Type B pancreatic cell (in vitro differentiated cells): ENCODE measurements around the gene SRXN1. TPM values are rescaled to one million over a fixed set of nuclear protein-coding genes. Genes with fewer than 3 reads are reported as not detected.
A peak's percentile ranks its signal among the peaks of the same experiment; 100 is the strongest.
"Not testable (repeated sequence)": the region's sequence is repeated elsewhere in the genome, so short reads cannot be mapped to it uniquely, and the experiment has no call there.

Experiments
- DNase-seq: peaks from one replicate; pipeline ENCODE4 v3.0.0; 2021; ENCODE audit warnings: mixed read lengths; ENCODE audit not compliant: unreplicated experiment; ENCODE audit errors: extremely low spot score
- H3K27ac Mint-ChIP-seq: 2 replicates; pipeline ENCODE4 v1.8.0; 2021; ENCODE audit warnings: mild to moderate bottlenecking, mixed read lengths
- H3K27me3 Mint-ChIP-seq: 2 replicates; pipeline ENCODE4 v1.8.0; 2021; ENCODE audit warnings: mixed read lengths
- H3K36me3 Mint-ChIP-seq: 2 replicates; pipeline ENCODE4 v1.8.0; 2021; ENCODE audit warnings: mixed read lengths
- H3K4me1 Mint-ChIP-seq: one replicate; pipeline ENCODE4 v1.8.0; 2021; ENCODE audit warnings: mixed read lengths; ENCODE audit not compliant: unreplicated experiment
- H3K4me3 Mint-ChIP-seq: 2 replicates; pipeline ENCODE4 v1.8.0; 2021; ENCODE audit warnings: mild to moderate bottlenecking, mixed read lengths
- H3K9me3 Mint-ChIP-seq: 2 replicates; pipeline ENCODE4 v1.8.0; 2021; ENCODE audit warnings: mixed read lengths
- CTCF ChIP-seq: fragments of 200-600 bp; sonication (generic); conservative IDR thresholded peaks from 2 replicates; pipeline ENCODE4 v1.5.0; 2021; ENCODE audit warnings: antibody characterized with exemption, mild to moderate bottlenecking
- total RNA-seq: library from RNA; stranded (reverse); gene quantifications from 2 replicates; pipeline ENCODE4 v1.2.1, GENCODE V29; 2021; ENCODE audit warnings: low replicate concordance

The SRXN1 gene
- total RNA-seq, 1 donor from 2014 or later, result 16.3 TPM

- H3K9me3 Mint-ChIP-seq, result no peaks in the 10 kb centered on the region
- no peaks in the 10 kb centered on the region for H3K36me3 Mint-ChIP-seq
- no peak for DNase-seq
- H3K27ac Mint-ChIP-seq, result no peak overlapping the region
- peaks cover 10% of the 10 kb centered on the region for H3K4me1 Mint-ChIP-seq
- H3K27me3 Mint-ChIP-seq, result peaks cover 24% of the 10 kb centered on the region
- no peak for TF ChIP-seq CTCF
- peak overlapping the region; percentile 70 for H3K4me3 Mint-ChIP-seq
Measured at GRCh38 chr20:642398-643174, 10.4 kb downstream of the SRXN1 start.

- not testable (repeated sequence) for H3K27ac Mint-ChIP-seq, H3K9me3 Mint-ChIP-seq, H3K36me3 Mint-ChIP-seq, DNase-seq, H3K4me3 Mint-ChIP-seq
- H3K27me3 Mint-ChIP-seq, result peaks cover 27% of the 10 kb centered on the region
- H3K4me1 Mint-ChIP-seq, result peaks cover 10% of the 10 kb centered on the region
Measured at GRCh38 chr20:642013-642397, 11.0 kb downstream of the SRXN1 start.

GRCh38 chr20:641516-641875 lies 11.5 kb downstream of the SRXN1 start:
- H3K9me3 Mint-ChIP-seq, result no peaks in the 10 kb centered on the region
- peak overlapping the region; percentile 82 for H3K4me3 Mint-ChIP-seq
- TF ChIP-seq CTCF, result no peak
- H3K27me3 Mint-ChIP-seq, result peaks cover 27% of the 10 kb centered on the region
- no peaks in the 10 kb centered on the region for H3K36me3 Mint-ChIP-seq
- peak overlapping the region; percentile 87 for H3K27ac Mint-ChIP-seq
- DNase-seq, result no peak
- peaks cover 7% of the 10 kb centered on the region for H3K4me1 Mint-ChIP-seq

- H3K4me3 Mint-ChIP-seq, result peak overlapping the region; percentile 82
Measured at GRCh38 chr20:640674-641515, 12.1 kb downstream of the SRXN1 start.

GRCh38 chr20:638579-638978 lies 14.4 kb downstream of the SRXN1 start:
- H3K36me3 Mint-ChIP-seq, result no peaks in the 10 kb centered on the region
- TF ChIP-seq CTCF, result no peak
- H3K27me3 Mint-ChIP-seq, result peaks cover 29% of the 10 kb centered on the region
- no peak overlapping the region for H3K4me3 Mint-ChIP-seq
- DNase-seq, result no peak
- H3K27ac Mint-ChIP-seq, result no peak overlapping the region
- no peaks in the 10 kb centered on the region for H3K9me3 Mint-ChIP-seq
- H3K4me1 Mint-ChIP-seq, result peaks cover 13% of the 10 kb centered on the region

More at GRCh38 chr20:640674-641515, 12.1 kb downstream of the SRXN1 start:
- no peak for DNase-seq
- Mint-ChIP-seq H3K9me3 (no peaks in the 10 kb centered on the region), H3K4me1 (peaks cover 8% of the 10 kb centered on the region), H3K27ac (peak overlapping the region; percentile 87), H3K27me3 (peaks cover 27% of the 10 kb centered on the region), H3K36me3 (no peaks in the 10 kb centered on the region)
- TF ChIP-seq CTCF, result no peak

GRCh38 chr20:637559-637958 lies 15.4 kb downstream of the SRXN1 start:
- no peak for DNase-seq
- Mint-ChIP-seq H3K27ac (peak overlapping the region; percentile 49), H3K27me3 (peaks cover 26% of the 10 kb centered on the region), H3K9me3 (no peaks in the 10 kb centered on the region), H3K4me1 (peaks cover 13% of the 10 kb centered on the region), H3K4me3 (peak overlapping the region; percentile 4), H3K36me3 (no peaks in the 10 kb centered on the region)
- TF ChIP-seq CTCF, result no peak
